Mesothelial cell of epicardium (in vitro differentiated cells): Measurements from ENCODE around the gene PRRT3. TPM values are rescaled to one million over a fixed set of nuclear protein-coding genes. Genes with fewer than 3 reads are reported as not detected.

Experiments
- DNase-seq, 2 experiments: peaks; one replicate each; pipeline ENCODE4 v3.0.0; 2021; ENCODE audit warnings: low spot score in 2 of 2; ENCODE audit not compliant: unreplicated experiment in 2 of 2
- H3K27ac Mint-ChIP-seq: 2 replicates; pipeline ENCODE4 v1.8.0; 2021; ENCODE audit warnings: mixed read lengths
- H3K27me3 Mint-ChIP-seq: 2 replicates; pipeline ENCODE4 v1.8.0; 2021; ENCODE audit warnings: low read depth, mixed read lengths
- H3K36me3 Mint-ChIP-seq: 2 replicates; pipeline ENCODE4 v1.8.0; 2021; ENCODE audit warnings: mixed read lengths
- H3K4me1 Mint-ChIP-seq: 2 replicates; pipeline ENCODE4 v1.8.0; 2021; ENCODE audit warnings: mixed read lengths
- H3K4me3 Mint-ChIP-seq: 2 replicates; pipeline ENCODE4 v1.8.0; 2021; ENCODE audit warnings: mild to moderate bottlenecking, moderate library complexity, mixed read lengths
- H3K9me3 Mint-ChIP-seq: 2 replicates; pipeline ENCODE4 v1.8.0; 2021; ENCODE audit warnings: mixed read lengths
- total RNA-seq: library from RNA; stranded (reverse); gene quantifications from 3 replicates; pipeline ENCODE4 v1.2.1, GENCODE V29; 2021
- TF ChIP-seq, protein P1 (sequence below): fragments of 200-600 bp; sonication (generic); IDR thresholded peaks from one replicate; pipeline ENCODE4 v1.5.0; 2021; ENCODE audit warnings: antibody characterized with exemption; ENCODE audit not compliant: unreplicated experiment

PRRT3 gene
- total RNA-seq, 1 donor from 2014 or later = 8.3 TPM

- no peaks in the 10 kb centered on the region for H3K4me1 Mint-ChIP-seq
- no peak overlapping the region for H3K27ac Mint-ChIP-seq
- no peaks in the 10 kb centered on the region for H3K27me3 Mint-ChIP-seq
- no peak for DNase-seq
- no peak overlapping the region for H3K4me3 Mint-ChIP-seq
- TF ChIP-seq, protein P1, sequence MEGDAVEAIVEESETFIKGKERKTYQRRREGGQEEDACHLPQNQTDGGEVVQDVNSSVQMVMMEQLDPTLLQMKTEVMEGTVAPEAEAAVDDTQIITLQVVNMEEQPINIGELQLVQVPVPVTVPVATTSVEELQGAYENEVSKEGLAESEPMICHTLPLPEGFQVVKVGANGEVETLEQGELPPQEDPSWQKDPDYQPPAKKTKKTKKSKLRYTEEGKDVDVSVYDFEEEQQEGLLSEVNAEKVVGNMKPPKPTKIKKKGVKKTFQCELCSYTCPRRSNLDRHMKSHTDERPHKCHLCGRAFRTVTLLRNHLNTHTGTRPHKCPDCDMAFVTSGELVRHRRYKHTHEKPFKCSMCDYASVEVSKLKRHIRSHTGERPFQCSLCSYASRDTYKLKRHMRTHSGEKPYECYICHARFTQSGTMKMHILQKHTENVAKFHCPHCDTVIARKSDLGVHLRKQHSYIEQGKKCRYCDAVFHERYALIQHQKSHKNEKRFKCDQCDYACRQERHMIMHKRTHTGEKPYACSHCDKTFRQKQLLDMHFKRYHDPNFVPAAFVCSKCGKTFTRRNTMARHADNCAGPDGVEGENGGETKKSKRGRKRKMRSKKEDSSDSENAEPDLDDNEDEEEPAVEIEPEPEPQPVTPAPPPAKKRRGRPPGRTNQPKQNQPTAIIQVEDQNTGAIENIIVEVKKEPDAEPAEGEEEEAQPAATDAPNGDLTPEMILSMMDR = no peak
- peaks cover 43% of the 10 kb centered on the region for H3K36me3 Mint-ChIP-seq
- peaks cover 4% of the 10 kb centered on the region for H3K9me3 Mint-ChIP-seq
Observed at GRCh38 chr3:9965200-9965875, 13.1 kb upstream of the PRRT3 start.

DNA sequence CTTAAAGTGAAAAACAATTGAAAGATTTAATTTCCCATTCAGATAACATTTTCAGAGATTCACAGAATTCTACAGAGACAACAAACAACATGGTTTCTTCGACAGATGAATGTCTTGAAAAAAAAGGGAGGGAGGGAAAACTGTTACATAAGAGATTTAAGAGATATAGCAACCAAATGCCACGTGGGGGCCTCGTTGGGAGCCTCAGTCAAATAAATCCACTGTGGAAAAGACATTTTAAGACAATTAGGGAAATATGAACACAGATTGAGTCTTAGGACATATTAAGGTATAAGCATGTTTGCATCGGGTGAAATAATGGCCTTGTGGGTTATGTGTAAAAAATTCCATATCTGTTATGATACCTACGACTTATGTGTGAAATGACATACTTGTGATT lies 5.0 kb upstream of the PRRT3 start:
- Mint-ChIP-seq H3K36me3 (no peaks in the 10 kb centered on the region), H3K27me3 (no peaks in the 10 kb centered on the region), H3K9me3 (no peaks in the 10 kb centered on the region), H3K4me1 (peaks cover 15% of the 10 kb centered on the region), H3K27ac (no peak overlapping the region), H3K4me3 (no peak overlapping the region)
- TF ChIP-seq, protein P1 = no peak
- DNase-seq = no peak

DNA sequence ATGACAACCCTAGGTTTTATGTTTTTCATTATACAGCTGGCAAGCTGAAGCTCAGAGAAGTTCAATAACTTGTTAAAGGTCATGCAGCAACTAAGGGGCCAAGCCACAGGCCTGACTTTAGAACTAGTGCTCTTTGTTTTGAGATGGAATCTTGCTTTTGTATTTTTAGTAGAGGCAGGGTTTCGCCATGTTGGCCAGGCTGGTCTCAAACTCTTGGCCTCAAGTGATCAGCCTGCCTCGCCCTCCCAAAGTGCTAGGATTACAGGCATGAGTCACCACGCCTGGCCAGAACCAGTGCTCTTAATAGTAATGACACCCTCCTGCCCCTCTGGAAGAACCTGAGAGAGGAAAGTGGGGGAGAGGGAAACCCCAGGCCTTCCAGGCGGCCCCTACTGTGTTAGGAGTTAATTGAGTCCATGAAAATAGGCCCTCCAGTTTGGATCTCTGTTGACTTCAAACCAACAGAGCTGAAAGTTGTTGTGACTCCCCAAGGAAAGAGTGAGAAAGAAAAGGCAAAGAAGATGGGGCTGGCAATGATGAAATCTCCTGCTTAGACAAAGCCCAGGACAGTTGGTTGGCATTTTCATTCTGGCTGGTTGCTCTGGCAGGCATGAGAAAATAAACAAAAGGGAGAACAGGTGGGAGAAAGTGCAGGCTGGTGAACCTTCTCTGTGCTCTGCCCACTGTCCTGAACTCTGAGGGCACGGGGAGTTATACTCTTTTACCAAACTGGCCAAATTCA lies 3.6 kb upstream of the PRRT3 start:
- DNase-seq = no peak
- H3K36me3 Mint-ChIP-seq = no peaks in the 10 kb centered on the region
- H3K27ac Mint-ChIP-seq = no peak overlapping the region
- H3K27me3 Mint-ChIP-seq = no peaks in the 10 kb centered on the region
- TF ChIP-seq, protein P1 = no peak
- H3K9me3 Mint-ChIP-seq = no peaks in the 10 kb centered on the region
- H3K4me3 Mint-ChIP-seq = no peak overlapping the region
- peaks cover 15% of the 10 kb centered on the region for H3K4me1 Mint-ChIP-seq

DNA sequence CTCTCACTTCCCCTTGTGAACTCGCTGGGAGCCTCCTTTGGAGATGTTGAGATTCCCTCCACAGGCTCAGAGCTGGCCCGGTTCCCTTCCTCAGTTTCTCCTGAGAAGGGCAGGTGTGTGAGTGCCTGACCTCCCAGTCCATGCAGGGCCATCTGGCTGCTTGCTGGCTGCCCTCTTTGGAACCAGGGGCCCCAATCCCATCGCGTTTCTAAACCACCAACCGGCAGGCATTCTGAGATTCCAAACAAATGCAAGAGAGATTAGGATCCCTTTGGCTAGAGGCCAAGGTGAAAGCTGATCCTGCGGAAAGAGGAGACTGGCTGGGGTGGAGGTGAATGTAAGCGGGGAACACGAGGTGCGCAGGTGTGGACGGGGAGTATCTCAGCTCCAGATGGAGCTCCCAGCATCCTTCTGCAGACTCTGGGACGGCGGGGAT lies 2.9 kb upstream of the PRRT3 start:
- Mint-ChIP-seq H3K4me1 (peaks cover 15% of the 10 kb centered on the region), H3K27ac (no peak overlapping the region)

DNA sequence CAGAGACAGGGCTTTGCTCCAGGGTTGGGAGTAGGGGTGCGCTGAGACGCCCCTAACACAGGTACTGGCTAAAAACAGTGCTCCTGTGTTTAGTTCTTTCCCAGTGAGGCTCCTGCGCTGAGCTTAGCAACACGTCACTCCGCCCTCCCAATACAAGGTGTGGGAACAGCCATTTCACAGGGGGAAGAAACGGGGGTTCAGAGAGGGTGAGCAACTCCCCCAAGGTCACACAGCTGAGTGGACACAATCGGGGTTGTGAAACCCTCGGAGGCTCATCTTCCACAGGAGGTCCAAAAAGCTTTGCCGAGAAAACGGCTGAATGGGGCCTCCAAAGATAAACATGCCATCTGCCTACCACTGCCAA lies 628 bp downstream of the PRRT3 start:
- Mint-ChIP-seq H3K4me1 (peaks cover 14% of the 10 kb centered on the region), H3K4me3 (peak overlapping the region; percentile 75), H3K9me3 (no peaks in the 10 kb centered on the region), H3K36me3 (no peaks in the 10 kb centered on the region), H3K27me3 (no peaks in the 10 kb centered on the region), H3K27ac (no peak overlapping the region)
- DNase-seq = no peak
- TF ChIP-seq, protein P1 = no peak

More for the DNA sequence above, 2.9 kb upstream of the PRRT3 start:
- TF ChIP-seq, protein P1 = no peak
- Mint-ChIP-seq H3K9me3 (no peaks in the 10 kb centered on the region), H3K36me3 (no peaks in the 10 kb centered on the region), H3K4me3 (no peak overlapping the region), H3K27me3 (no peaks in the 10 kb centered on the region)
- DNase-seq = no peak
